ENCODE measurements around the gene MAN2C1.
"Not testable (repeated sequence)": the region's sequence is repeated elsewhere in the genome, so short reads cannot be mapped to it uniquely, and the experiment has no call there.

MAN2C1 gene

DNA sequence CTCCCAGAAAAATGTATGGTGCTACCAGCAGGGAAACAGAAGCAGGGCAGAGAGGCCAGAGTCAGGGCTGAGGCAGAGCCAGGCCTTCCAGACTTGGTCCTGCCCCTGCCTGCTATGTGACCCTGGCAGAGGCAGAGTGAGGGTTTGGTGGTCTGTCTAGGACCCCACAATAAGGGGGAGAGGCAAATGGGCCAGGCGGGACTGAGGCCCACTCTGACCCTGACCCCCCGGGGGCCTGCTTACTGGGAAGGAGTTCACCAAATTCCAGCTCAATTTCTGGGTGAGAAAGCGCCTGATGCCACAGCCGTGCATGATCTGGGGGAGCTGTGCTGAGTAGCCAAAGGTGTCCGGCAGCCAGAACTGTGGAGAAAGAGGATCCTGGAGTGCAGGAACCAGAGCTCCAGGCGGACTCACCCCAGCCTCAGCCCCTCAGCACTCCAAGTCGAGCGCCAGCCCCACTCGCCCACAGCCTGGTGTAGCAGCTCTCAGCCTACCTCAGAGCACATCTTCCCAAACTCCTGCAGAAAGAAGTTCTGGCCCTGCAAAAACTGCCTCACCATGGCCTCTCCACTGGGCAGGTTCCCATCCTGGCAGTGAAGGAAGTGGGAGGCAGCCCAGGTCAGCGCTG lies 6.9 kb downstream of the MAN2C1 start:
- no peak for DNase-seq (ENCODE audit: low read depth in 2 of 2)

DNA sequence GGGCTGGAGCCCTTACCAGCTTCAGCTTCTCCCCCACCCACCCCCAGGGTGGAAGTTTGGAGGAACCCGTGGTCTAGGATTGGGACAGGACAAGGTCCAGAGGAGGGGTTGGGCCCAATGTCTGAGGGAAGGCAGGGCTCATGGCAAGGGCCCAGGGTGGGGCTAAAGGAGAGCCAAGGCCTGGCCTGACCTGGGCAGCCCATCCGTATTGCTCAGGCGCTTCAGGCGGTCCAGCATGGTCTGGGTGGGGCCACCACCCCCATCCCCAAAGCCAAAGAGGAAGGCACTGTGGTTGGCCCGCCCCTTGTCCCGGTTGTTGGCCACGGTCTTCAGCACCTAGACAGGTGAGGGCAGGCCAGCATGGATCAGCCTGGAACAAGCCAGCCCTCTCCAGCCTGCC lies 7.6 kb downstream of the MAN2C1 start:
- DNase-seq (ENCODE audit: low read depth in 2 of 2) = no peak

DNA sequence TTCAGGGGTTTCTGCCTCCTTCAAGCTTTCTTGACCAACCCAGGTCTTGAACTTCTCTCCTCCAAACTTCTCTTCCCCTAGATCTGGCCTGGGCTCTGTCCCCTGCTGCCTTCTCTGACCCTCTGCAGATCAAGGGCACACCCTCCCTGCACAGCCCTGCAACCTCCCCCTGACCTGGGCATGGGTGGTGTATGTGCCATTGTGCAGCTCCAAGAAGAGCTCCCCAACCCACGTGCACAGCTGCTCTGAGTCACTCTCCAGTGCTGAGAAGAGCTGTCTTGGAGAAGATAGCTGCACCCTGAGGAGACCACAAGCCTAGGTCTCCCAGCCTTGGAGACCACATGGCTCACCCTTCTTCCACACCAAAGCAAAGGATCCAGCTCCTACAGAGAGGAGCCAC lies 8.0 kb downstream of the MAN2C1 start:
- no peak for DNase-seq (ENCODE audit: low read depth in 2 of 2)

DNA sequence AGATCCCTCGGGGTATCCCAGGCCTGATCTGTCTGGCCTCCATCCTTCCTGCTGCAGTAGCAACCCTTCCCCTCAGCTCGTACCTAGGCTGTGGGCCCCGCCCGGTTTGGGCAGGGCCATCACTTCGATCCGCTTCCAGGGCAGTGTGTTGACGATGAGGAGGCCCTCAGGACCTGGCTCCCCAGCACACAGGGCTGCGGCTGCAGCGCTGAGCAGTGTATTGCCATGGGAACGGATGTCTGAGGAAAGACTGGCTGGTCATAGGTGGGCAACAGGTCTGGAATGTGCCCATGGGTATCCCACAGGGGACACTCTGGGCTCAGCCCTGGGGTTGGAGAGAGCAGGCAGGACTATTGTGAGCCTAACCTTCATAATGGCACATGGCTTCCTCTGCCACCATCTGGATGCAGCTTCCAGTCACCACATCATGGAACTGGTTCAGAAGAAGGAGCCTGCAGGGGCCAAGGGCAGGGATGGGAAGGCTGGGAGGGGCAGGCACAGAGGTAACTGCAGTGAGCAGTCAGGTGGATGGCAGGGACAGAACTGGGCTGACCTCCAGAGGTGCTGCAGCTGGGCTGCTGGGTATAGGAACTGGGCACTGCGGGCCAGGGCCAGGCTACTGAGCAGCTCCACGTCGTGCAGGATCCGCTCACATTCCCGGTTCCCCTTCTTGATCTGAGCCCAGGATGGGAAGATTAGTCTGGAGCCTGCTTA lies 8.7 kb downstream of the MAN2C1 start:
- no peak for DNase-seq (ENCODE audit: low read depth in 2 of 2)

DNA sequence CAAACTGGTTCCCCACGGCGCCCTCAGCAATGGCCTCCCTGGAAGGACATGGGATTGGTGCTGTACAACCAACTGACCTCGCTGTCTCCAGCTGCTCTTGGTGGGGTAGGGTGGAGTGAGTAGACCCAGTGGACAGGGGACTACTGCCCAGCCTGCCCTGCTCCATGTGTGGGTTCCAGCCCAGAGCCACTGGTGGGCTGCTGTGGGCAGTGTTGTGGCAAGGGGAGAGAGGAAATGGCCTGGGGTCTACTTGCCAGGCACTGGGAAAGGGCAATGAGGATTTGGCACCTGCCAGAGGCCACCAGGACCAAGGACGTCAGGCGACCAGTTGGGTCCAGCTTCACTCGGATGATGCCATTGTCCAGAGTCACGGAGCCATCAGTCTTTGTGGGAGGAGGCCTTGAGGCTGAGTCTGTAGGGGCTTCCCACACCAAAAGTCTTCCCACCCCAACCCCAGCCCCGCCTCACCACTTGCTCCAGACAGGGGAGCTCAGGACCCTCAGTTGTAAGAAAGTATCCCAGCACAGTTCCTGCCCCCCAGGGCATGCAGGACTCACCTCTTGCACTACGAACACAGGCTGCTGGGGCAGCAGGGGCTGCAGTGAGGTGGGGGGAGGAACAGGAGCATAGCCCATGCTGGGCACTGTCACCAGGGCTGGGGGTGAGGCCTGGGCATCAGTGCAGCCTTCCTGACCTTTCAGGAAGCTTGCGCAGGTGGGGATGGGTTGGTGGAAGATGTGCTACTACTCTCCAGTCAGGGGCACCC lies 9.5 kb downstream of the MAN2C1 start:
- DNase-seq (ENCODE audit: low read depth in 2 of 2) = no peak

DNA sequence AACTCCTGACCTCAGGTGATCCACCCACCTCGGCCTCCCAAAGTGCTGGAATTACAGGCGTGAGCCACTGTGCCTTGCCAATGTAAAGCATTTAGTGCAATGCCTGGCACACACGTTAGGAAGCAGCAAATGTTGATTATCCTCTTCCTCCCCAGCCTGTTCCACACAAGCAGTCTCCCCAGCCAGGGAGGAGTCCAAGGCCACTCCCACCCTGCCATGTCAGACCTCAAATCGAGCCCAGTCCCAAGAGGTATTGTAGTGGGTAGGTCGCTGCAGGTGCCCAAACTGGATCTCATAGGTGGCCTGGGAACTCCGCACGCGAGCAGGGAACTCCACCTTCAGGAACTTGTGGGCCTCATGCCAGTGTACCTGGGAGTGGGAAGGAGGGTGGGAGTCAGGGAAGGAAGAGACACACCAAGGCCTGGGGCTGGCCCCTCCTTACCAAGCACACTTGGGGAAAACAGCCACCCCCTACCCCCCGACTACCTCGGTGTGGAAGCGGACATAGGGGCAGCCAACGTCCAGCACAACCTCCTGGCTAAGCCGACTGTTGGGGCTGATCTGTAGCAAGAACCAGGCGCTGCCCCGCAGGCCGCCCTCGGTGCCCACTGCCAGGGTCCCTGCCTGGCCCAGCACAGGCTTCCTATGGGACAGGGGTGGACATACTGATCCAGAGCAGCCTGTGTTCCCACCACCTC lies 10.3 kb downstream of the MAN2C1 start:
- no peak for DNase-seq (ENCODE audit: low read depth in 2 of 2)

DNA sequence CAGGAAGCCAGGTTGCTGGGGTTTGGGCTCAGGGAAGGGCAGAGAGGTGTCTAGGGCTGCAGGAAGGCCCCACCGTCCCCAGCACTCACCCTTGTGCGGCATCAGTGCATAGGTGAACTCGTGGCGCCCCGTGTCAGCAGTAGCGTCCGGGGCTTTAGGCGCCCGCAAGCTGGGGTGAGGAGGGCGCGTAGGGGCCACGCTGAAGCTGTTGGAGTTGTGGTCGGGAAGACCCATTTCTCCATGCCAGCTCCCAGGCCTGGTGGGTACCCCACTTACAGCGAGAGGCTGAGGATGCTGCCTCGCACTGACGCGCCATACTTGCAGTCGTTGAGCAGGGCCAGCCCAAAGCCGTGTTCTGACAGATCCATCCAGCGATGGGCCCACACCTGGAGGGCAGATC lies 11.9 kb downstream of the MAN2C1 start:
- no peak for DNase-seq (ENCODE audit: low read depth in 2 of 2)

DNA sequence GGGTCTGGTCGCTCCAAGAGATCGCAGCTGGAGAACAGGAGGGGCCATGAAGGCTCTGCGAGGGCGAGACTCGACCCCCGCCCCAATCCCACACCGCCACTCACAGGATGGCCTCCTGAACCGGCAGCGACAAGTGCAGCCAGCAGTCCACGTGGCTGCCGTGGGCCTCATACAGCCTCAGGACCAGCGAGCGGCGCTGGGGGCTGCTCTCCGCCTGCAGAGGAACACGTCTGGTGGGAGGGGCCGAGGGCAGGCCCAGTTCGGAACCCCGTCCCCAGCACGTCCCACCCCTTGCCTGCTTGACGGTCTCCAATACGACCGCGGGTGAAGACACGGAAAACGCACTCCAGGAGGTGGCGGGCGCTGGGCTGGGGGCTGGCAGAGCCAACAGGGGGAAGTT lies 12.4 kb downstream of the MAN2C1 start:
- no peak for DNase-seq (ENCODE audit: low read depth in 2 of 2)

DNA sequence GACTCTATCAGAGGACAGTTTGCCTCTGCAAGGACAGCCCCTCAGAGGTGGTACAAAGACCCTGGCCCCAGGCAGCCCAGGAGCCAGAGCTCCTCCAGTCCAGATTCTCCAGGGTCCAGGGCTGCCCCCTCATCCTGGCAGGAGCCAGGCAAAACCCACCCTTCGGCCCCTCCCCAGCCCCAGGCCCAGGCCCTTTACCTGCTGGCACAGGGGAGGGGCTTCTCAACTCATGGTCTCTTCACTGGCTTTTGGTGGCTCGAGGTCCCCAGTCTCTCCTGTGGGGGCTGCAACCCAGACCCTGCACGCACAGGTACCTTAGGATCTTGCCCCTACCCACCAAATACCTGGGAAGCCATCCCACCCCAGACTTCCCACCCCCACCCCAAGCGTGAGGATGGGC lies 13.0 kb downstream of the MAN2C1 start:
- no peak for DNase-seq (ENCODE audit: low read depth in 2 of 2)

DNA sequence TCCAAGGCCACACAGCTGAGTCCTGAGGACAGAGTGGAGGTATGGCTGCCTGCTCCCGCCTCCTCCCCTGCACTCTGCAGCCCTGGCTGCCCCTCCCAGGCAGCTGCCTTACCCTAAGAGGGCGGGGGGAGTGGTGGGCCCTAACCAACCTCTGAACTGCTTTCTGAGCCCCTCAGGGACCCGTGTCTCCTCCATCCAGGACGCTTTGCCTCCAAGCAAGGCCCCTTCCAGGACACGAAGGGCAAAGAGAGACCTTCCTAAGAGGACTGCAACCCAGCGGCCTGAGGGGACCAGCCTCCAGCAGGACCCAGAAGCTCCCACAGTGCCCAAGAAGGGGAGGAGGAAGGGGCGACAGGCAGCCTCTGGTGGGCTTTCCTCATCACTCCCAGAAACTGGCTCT lies 14.0 kb downstream of the MAN2C1 start:
- DNase-seq (ENCODE audit: low read depth in 2 of 2) = no peak

DNA sequence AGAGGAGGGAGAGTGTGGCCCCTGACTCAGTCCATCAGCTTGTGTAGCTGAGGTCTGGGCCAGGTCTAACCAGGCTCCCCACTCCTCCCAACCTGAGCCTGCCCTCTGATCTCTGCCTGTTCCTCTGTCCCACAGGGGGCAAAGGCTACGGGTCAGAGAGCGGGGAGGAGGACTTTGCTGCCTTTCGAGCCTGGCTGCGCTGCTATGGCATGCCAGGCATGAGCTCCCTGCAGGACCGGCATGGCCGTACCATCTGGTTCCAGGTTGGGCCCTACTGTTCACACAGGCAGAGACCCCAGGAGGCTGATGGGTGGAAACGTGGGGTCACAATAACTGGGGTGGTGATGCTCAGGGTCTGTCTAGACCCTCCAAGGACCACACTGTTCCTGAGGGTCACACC lies 14.8 kb downstream of the MAN2C1 start:
- no peak for DNase-seq (ENCODE audit: low read depth in 2 of 2)

DNA sequence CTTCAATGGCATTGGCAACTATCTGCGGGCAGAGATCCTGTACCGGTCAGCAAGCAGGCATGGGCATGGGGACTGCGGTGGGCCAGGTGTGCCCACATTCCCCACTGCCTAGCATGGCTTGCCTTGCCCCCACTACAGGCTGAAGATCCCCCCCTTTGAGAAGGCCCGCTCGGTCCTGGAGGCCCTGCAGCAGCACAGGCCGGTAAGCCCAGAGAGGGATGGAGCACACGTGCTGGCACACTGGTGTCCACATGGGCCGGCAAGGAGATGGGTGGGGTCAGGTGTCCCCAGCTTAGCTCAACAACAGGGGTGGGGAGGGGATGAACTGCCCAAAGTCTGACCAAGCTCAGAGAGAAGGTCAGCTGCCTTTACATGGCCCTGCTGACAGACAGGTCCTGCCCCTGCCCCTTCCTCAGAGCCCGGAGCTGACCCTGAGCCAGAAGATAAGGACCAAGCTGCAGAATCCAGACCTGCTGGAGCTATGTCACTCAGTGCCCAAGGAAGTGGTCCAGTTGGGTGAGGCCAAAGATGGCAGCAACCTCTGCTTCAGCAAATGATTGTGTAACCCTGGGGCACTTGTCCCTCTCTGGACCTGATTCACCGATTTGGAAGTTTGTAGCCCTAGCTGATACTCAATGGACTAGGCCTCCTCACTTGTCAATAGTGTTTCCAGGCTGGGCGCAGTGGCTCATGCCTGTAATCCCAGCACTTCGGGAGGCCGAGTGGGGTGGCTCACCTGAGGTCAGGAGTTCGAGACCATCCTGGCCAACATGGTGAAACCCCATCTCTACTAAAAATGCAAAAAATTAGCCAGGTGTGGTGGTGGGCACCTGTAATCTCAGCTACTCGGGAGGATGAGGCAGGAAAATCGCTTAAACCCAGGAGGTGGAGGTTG lies 16.0 kb downstream of the MAN2C1 start:
- no peak for DNase-seq (ENCODE audit: low read depth in 2 of 2)

DNA sequence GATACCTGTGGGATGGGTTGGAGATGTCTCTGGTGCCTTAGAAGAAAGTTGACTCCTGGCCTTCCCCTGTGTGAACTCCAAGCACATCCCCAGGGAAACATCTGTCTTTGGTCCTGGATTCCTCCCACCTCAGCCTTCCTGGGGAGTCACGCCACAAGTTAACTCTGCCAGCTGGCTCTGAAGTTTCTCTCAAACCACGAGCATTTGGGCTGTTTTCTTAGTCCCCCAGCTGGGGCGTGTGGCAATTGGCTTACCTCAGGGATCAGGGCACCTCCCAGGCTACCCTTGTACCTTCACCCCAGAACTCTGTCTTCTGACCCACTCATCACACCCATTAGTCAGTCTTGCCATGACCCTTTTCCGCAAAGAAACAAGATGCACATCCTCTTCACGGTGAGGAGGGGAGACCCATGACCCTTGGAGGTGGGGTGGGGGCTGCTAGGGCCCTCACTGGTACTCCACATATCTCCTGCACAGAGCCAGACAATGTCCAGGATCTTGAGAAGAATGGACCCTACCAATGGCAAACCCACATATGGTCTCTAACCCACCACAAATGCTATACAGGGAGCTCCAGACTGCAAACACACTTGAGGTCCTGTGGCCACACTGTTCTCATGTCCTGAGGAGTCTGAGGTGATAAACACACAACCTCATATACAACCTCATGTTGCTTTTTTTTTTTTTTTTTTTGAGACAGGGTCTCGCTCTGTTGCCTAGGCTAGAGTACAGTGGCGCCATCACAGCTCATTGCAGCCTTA lies 17.6 kb downstream of the MAN2C1 start:
- no peak for DNase-seq (ENCODE audit: low read depth in 2 of 2)

DNA sequence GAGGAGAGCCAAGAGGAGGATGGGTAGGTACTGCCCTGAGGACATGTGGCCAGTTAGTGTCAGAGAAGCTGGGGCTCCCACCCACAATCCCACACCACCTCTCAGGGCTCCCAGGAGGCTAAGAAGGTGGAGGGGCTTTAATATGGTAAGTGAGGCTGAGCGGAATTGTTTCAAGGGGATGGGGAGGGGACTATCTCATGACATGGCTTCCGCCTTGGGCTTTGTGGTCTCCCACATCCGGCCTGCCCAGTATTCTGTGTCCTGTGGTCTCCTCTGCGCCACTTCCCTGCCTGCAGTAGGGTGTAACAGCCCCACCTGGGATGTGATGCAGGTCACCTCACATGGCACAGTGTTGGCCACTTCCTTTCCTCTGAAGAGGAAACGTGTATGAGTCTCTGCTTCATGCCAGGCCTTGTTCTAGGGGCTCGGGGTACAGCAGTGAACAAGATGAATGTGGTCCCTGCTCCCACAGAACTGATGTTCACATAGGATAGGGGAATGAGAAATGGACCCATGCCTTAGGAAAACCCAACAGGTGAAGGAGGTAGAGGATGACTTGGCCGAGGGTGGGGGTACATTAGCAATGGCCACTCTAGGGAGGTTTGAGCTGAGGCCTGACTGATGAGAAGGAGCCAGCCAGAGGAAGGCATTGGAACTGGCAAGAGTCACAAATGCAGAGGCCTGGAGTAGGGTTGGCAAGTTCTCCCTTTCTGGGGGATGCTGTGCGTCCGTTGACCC lies 18.4 kb downstream of the MAN2C1 start:
- DNase-seq (ENCODE audit: low read depth in 2 of 2) = peak; percentile 52 to 59

DNA sequence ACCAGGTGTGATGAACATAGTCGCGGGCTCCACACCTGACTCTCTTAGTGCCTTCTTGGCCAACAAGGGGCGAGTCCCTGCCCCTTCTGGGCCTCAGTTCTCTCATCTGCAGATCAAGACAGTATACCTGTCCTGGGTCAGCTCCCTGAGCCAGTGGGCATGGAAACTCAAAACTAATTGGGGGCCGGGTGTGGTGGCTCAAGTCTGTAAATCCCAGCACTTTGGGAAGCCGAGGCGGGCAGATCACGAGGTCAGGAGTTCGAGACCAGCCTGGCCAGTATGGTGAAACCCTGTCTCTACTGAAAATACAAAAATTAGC lies 19.1 kb downstream of the MAN2C1 start:
- DNase-seq (ENCODE audit: low read depth in 2 of 2) = not testable (repeated sequence)

DNA sequence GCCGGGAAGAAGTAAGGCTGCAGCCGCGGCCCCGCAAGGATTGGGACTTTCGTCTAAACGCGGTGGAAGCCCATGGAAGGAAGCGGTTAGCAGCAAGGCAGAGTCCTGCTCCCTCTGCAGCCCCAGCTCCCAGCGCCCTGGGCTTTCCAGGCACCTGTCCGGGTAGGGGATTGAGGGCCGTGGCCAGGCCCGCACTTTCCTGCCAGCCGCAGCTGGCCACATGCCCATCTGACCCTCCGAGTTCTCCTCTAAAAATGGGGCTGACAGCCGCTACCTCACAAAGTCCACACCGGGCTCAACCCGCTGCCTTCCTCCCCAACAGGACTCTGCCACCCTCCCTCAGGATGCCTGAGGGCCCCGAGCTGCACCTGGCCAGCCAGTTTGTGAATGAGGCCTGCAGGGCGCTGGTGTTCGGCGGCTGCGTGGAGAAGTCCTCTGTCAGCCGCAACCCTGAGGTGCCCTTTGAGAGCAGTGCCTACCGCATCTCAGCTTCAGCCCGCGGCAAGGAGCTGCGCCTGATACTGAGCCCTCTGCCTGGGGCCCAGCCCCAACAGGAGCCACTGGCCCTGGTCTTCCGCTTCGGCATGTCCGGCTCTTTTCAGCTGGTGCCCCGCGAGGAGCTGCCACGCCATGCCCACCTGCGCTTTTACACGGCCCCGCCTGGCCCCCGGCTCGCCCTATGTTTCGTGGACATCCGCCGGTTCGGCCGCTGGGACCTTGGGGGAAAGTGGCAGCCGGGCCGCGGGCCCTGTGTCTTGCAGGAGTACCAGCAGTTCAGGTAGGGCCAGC lies 19.7 kb downstream of the MAN2C1 start:
- no peak for DNase-seq (ENCODE audit: low read depth in 2 of 2)

DNA sequence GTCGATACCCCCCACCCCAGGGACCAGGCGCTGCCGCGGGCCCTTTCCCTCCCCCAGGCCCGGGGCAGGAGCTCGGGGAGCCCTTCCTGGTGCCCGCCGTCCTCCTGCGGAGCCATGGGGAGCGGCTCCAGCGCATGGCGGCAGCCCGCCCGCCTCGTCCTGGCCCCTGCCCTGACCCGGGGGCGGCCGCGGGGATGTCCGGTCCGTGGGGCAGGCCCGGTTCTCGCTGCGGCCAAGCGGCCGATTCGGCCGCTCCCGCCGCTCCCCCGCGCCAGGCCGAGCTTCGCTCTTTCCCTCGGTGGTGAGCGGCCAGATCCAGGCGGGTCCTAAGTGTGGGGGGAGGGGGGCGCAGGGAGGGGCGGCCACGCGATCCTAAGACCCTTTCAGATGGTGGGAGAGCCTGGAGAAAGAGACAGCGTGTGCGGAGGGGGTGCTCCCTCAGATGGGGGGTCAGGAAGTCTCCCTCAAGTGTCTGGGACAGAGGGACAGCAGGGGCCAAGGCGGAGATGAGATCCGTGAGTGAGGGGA lies 20.3 kb downstream of the MAN2C1 start:
- DNase-seq (ENCODE audit: low read depth in 2 of 2) = no peak

DNA sequence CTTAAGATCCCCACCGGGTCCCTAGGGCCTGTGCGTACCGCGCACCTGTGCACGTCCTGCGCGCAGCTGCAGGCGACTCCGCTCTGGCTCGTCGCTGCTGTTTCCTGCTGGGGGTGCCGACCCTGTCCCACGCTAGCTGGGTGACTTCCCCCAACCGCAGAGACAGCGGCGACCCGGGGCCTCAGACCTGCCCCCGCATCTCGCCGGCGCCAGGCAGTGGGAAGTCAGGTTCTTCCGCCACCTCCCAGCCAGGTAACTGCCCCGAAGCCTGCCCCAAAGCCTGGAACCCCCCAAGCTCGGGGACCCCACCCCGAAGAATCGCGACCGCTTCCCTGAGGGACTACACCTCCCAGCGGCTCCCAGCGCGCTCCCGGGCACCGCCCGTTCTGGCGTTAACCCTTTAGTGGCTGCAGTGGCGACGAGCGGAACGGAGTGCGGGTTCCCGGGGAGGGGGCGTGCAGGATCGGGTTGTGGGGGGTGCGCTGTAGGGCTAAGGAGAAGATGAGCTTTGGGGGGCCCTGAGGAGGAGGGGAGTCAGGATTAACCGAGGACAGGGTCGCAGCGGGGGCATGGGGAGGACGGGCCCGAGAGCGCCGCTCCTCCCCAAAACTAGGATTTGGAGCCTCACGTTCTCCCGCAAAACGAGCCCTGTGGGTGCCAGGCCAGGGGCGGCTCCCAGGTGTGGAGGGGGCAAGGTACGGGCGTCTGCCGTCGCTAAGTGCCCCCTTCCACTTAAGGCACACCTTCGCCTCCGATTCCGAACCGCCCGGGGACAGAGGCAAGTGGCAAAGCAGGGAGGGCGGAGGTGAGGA lies 21.0 kb downstream of the MAN2C1 start:
- peak in 1 of 2 donors; percentile 11 for DNase-seq (ENCODE audit: low read depth in 2 of 2)
